NCI-H128 (cell line): ENCODE data around the gene HIPK3.
"Not testable (repeated sequence)": the region's sequence is repeated elsewhere in the genome, so short reads cannot be mapped to it uniquely, and the experiment has no call there.

ENCODE experiments used
- DNase-seq: peaks from one replicate; lab custom pipeline; 2025; ENCODE audit not compliant: unreplicated experiment; lab: John Stamatoyannopoulos, UW

HIPK3 gene

GRCh38 chr11:33358150-33358831 lies 101.1 kb downstream of the HIPK3 start:
- DNase-seq, result no peak

- no peak for DNase-seq
Measured at GRCh38 chr11:33360642-33361041, 103.5 kb downstream of the HIPK3 start.

GRCh38 chr11:33362051-33362910 lies 105.1 kb downstream of the HIPK3 start:
- no peak for DNase-seq

GRCh38 chr11:33366918-33367317 lies 109.7 kb downstream of the HIPK3 start:
- DNase-seq, result no peak

- not testable (repeated sequence) for DNase-seq
Measured at GRCh38 chr11:33368475-33368874, 111.3 kb downstream of the HIPK3 start.

GRCh38 chr11:33368931-33369330 lies 111.8 kb downstream of the HIPK3 start:
- DNase-seq, result no peak

- DNase-seq, result no peak
Measured at GRCh38 chr11:33373636-33374035, 116.5 kb downstream of the HIPK3 start.

GRCh38 chr11:33375236-33375635 lies 118.1 kb downstream of the HIPK3 start:
- DNase-seq, result no peak

- no peak for DNase-seq
Measured at GRCh38 chr11:33375688-33376311, 118.6 kb downstream of the HIPK3 start, which contains the start of gene KIAA1549L. KIAA1549L (plus strand) TSS chr11:33376108.

GRCh38 chr11:33376331-33377310 lies 119.4 kb downstream of the HIPK3 start:
- no peak for DNase-seq

GRCh38 chr11:33377412-33378370 lies 120.5 kb downstream of the HIPK3 start:
- DNase-seq, result no peak

- no peak for DNase-seq
Measured at GRCh38 chr11:33379947-33380346, 122.8 kb downstream of the HIPK3 start.

GRCh38 chr11:33383075-33383919 lies 126.1 kb downstream of the HIPK3 start:
- no peak for DNase-seq

GRCh38 chr11:33383920-33384209 lies 126.7 kb downstream of the HIPK3 start:
- no peak for DNase-seq

- no peak for DNase-seq
Measured at GRCh38 chr11:33384220-33384619, 127.0 kb downstream of the HIPK3 start.

GRCh38 chr11:33387581-33387980 lies 130.4 kb downstream of the HIPK3 start:
- no peak for DNase-seq

- DNase-seq, result no peak
Measured at GRCh38 chr11:33387996-33388395, 130.8 kb downstream of the HIPK3 start.

- DNase-seq, result no peak
Measured at GRCh38 chr11:33388793-33389525, 131.8 kb downstream of the HIPK3 start.
